HG03378 (cell line): ENCODE results near the gene PRR4.

Source experiments
- ATAC-seq: cut with Tn5 transposase; IDR thresholded peaks from one replicate; pipeline ENCODE4 v1.9.1; 2021; ENCODE audit warnings: mild to moderate bottlenecking, moderate library complexity; ENCODE audit not compliant: unreplicated experiment

PRR4 gene, protein sequence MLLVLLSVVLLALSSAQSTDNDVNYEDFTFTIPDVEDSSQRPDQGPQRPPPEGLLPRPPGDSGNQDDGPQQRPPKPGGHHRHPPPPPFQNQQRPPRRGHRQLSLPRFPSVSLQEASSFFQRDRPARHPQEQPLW

DNA sequence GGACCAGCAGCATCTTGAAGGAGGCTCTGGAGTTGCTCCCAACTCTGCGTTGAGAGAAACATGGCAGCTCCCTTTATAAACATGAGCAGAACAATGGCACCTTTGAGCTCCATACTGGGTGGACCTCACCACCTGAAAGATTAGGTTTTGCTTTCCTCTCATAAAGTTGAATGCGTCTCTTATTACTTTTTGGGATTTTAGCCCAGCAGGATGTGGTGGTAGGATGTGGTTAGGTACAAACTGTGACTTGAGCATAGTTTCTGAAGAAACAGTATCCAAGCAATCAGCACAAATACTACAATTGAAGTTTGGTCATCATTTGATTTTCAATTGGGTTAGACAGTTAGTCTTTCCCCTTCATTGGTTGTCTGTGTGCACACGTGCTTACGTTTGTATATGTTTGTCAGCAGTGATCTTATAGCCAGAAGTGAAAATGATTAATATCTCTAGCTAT is at the start of gene PRR4:
PRR4 (minus strand) TSS at position 51 of the 454 bp plus-strand sequence; CDS start at position 13, 38 bp downstream.
- ATAC-seq, result no peak

DNA sequence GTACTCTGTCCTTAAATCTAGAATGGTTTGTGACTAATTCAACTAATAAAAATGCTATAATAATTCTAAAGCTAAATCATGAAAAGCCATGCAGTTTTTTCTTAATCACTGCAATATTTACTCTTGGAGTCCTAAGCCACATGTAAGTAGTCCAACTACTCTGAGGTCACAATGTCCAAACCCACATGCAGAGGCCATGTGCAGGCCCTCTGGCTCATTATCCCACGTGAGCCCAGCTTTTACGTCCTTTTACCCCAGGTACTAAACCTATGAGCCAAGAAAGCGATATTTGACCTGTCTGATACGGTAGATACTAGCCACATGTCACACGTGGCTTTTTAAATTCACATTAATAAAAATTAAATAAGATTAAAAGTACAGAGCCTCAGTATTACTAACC is 47.6 kb upstream of the PRR4 start:
- no peak for ATAC-seq

DNA sequence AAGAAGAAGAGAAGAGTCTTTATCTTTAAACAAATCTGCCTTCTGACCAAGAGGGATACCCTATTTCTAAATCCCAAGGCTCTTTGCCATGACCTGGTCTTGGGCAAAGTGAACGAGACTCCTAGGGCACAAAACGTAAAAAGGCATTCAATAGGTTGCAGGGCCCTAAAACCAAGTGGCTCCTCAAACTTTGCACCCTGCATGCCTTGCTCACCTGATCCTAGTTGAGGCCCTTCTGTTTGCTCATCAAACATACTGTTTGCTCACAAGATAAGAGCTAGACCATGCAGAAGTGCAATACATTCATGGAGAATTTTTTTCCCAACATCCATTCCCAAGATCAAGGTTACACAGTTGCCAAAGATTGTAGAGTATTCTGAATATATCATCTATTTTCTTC is 42.7 kb upstream of the PRR4 start:
- no peak for ATAC-seq

DNA sequence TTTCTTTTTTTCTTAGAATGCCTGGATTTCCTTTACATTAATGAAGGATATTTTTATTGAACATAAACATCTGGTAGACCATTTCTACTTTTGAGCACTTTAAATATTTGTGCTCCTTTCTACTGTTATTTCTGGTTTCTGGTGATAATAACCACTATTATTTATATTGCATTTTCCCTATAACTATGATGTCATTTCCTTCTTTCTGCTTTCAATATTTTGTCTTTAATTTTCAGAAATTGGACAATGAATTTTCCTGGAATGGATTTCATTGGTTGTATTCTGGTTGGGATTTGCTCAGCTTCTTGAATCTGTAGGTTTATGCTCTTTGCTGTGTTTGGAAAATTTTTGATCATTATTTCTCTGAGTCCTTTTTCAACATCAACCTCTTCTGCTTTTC is 40.0 kb upstream of the PRR4 start:
- ATAC-seq, result no peak

DNA sequence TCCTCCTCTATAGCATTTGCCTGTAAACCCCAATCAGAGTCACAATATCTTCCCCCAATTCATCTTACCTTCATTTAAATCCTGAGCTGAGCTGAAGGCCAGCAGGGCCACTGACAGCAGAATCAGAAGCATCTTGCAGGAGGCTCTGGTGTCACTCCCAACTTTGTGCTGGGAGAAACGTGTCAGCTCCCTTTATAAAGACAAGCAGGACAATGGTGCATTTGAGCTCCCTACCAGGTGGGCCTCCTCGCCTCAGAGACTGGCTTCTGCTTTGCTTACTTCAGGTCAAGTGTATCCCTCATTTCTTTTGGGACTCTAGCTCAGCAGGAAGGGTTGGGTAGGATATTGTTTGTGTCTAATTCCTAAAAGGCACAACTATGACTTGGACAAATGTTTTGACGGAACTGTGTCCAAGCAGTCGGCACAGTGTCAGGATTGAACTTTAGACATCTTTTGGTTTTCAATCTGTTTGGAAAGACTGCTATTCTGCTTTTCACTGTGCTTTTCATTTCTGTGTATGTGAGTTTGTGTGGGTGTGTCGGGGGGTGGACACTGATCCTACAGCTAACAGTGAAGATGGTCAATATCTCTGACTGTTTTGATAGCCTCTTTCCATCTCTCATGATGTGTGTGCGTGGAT is 34.9 kb upstream of the PRR4 start, which contains the start of gene PRH1:
PRH1 (minus strand) TSS at position 170 of the 640 bp plus-strand sequence; CDS start at position 132, 38 bp downstream.
- ATAC-seq, result no peak

DNA sequence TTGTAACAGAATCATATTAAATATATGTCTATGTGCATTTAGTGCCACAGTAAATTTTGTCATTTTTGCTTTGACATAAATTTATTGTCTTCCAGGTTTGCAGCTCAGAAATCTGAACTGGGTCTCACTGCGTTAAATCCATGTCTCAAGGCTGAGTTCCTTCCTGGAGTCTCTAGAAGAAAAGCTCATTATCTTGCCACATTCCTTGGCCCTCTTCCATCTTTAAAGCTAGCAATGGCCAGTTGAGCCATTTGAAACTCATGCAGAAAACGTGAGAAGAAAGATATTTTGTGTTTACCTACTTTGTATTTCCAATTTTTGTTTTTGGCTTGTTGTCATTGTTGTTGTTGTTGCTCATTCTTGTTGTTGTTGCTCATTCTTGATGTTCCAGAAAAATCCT is 24.1 kb upstream of the PRR4 start:
- ATAC-seq, result no peak

DNA sequence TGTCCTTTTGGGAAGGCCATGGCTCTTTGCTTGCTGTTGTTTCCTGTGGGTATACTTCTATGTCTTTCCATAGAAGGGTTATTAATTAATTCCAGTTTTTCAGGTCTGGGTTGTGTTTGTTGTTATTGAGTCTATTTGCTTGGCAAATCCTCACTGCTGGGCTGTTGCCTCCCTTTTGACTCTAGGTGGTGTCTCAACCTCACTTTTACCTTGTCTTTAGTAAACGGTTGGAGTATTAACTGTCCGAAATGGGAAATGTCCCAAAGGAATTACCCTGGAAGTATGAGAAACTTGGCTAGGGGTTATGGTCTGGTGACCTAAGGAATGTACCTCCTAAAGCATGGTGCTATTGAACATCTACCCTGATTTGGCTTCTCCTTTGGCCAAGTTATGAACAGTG is 18.1 kb upstream of the PRR4 start:
- no peak for ATAC-seq

DNA sequence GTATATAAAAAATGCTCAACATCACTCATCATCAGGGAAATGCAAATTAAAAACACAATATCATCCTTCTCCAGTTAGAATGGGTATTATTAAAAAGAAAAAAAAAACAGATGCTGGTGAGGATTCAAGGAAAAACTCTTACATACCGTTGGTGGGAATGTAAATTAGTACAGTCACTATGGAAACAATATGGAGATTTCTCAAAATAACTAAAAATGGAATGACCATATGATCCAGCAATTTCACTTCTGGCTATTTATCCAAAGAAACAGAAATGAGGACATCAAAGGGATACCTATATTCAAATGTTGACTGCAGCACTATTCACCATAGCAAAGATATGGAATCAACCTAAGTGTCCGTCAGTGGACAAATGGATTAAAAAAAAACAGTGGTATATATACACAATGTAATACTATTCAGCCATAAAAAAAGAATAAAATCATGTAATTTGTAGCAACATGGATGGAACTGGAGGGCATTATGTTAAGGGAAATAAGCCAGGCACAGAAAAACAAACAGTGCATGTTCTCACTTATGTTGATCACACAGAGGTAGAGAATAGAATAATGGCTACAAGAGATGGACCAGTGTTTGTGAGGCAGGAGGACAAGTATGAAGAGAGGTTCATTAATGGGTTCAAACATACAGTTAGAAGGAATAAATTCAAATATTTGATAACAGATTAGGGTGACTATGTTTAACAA is 14.4 kb upstream of the PRR4 start:
- ATAC-seq, result no peak

DNA sequence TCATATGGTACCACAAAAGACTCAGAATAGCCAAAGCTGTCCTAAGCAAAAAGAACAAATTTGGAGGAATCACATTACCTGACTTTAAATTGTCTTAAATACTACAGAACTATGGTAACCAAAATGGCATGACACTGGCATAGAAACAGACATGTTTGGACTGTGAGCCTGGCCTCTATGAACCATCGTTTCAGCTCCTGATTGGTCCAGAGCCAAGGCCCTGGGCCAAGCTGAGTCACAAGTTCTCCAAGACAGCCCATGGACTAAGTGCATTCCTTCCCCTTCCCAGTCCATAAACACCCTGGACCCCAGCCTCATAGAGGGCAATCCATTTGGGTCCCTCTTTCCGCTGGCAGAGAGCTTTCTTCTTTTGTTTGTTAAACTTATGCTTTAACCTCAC is 12.1 kb upstream of the PRR4 start:
- ATAC-seq, result no peak

DNA sequence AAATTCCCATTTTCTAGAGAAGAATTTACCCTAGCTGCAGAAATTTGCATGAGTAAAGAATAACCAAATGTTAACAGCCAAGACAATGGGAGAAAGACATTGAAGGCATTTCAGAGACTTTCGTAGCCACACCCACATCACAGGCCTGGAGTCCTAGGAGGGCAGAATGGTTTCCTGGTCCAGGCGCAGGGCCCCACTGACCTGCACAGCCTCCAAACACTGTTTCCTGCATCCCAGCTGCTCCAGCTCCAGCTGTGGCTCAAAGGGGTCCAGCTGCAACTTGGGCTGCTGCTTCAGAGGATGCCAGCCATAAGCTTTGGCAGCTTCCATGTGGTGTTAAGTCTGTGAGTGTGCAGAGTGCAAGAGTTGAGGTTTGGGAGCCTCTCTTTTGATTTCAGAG is 6.5 kb upstream of the PRR4 start:
- no peak for ATAC-seq

DNA sequence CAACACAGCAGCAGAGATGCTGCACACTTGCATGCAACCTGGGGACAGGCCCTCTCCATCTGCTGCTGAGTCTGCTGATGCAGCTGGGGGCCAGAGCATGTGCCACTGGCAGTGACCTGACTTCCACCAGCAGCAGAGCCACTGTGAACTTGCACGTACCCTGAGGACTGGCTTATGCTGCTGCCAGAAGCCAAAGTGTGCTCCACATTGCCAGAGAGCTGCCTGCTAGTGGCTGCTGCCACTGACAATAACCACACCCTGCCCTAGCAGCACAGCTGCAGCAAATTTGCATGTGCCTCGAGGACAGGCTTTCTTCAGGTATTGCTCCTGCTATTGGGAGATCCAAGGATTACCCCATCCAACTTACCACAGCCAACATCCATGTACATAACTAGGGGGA is 4.5 kb upstream of the PRR4 start:
- no peak for ATAC-seq

DNA sequence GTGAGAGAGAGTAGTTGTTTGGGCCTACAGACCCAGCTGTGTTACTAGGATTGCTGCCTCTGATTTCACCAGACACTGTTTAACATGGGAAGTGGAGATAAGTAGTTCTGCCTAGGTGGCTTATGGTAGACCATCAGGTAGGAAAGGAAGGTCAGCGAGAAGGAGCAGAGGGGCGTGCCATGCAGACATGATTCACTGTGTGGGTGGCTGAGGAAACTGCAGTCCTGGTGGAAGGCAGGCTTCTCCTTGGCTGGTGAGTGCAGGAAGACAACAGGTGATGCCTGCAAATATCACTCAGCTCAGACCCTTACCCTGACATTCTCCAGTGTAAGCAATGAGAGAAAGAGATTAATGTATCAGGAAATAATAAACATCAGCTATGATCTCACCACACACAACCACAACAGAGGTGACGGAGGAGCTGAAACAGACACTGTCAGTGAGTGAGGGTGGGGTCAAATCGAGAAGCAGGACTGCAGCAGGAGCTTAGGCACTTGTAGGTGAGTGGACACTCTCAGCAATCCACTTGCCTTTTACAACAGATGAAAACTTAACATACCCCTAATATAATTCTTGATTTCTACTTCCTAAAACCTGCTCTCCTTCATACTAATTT is 2.1 kb upstream of the PRR4 start:
- ATAC-seq, result no peak

DNA sequence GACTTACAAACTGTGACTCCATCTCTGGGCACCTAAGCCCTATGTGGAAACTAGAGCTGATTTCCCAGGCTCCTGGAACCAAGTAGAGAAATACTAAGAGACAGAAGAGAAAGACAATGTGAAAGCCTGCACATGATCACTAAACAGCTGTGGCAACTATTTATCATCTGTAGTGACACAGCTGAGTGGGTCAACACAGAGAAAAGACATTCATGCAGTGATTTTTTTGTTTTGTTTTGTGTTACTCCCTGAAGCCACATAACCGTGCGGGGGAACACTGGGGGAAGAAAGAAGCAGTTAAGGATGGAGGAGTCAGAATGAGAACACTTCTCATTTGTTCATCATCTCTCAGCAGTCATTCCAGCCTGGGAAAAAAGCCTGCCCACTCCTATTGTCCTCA is 1.5 kb downstream of the PRR4 start:
- no peak for ATAC-seq

DNA sequence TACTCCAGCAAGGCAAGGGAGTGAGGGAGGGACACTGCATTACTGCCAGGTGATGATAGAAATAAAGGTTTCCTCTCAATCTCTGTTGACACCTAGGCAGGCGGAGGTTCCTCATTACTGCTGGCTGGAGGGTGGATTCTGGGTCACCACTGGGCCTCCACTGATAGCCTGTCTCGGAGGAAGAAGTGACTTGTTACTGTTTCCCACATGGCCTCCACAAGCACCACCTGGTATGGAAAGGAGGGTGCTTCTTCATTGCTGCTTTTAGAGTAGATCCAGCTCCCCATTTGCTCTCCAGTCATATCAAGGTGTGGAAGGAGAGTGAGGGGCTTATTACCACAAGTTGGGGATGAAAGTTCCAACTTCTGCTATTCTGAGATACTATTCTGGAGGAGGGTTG is 6.4 kb downstream of the PRR4 start:
- ATAC-seq, result no peak

DNA sequence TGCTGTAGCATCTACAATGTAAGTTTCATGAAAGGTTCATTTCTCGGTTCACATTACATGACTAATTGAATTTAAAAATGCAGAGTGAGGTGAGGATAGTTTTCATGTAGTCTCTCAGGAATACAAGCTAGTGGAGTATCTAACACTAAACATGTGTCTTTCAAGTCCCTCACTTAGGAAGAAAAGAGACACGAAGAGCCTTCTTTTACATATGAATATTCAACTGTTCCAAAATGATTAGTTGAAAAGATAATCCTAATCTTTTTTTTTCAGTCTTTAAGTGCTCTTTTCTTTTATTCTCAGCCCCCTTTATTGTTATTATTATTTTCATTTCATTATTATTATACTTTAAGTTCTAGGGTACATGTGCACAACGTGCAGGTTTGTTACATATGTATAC is 10.8 kb downstream of the PRR4 start:
- no peak for ATAC-seq

DNA sequence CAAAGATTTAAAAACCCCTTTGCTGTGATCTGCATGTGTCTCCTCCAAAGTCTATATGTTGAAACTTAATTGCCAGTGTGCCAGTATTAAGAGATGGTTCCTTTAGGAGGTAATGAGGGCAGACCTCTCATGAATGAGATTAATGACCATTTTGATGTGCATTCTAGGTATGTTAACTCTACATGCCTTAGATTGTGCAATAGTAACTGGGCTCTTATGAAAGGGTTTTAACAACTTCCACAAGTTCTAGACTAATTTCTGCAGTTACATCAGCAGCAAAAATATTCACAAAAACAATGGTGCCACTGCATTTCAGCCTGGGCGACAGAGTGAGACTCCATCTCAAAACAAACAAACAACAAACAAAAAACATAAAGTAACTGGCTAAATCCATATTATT is 19.3 kb downstream of the PRR4 start:
- no peak for ATAC-seq

DNA sequence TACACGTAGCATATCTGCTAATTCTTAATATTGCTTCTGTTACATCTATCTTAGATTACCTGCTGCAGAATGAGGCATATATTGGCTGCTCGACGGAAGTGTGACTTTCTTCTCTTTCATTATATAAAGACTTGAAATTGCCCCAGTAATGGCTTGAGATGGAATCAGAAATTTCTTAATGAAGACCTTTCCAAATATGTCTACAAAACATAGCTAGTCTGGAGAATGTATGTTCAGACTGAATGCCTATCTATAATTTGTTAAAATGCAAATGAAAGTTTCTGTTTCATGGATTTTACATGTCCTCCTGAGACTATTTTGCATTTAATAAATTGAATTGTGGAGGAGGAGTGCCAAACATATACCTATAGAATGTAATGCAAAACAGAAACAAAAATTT is 23.0 kb downstream of the PRR4 start, which contains the start of gene TAS2R10:
TAS2R10 (minus strand) TSS at position 101 of the 400 bp plus-strand sequence; CDS start at position 12, 89 bp downstream.
- no peak for ATAC-seq

DNA sequence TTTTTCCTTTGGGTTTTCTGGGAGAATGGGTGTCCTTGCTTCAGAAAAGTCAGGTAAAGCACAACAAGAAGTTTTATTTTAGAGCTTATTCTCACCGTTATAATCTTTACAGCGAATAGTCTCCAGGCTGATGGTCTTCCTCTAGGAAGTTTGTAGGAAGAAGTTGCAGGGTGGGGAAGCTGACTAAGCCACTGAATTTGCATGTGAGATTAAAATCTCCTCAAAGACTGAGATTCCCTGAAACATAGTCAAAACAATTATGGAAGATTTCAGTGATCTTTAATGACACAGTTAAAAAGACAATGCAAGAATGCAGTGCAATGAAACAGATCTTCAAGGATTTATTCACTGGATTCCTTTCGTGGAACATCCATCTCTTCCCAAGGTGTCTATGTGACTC is 24.3 kb downstream of the PRR4 start:
- no peak for ATAC-seq

DNA sequence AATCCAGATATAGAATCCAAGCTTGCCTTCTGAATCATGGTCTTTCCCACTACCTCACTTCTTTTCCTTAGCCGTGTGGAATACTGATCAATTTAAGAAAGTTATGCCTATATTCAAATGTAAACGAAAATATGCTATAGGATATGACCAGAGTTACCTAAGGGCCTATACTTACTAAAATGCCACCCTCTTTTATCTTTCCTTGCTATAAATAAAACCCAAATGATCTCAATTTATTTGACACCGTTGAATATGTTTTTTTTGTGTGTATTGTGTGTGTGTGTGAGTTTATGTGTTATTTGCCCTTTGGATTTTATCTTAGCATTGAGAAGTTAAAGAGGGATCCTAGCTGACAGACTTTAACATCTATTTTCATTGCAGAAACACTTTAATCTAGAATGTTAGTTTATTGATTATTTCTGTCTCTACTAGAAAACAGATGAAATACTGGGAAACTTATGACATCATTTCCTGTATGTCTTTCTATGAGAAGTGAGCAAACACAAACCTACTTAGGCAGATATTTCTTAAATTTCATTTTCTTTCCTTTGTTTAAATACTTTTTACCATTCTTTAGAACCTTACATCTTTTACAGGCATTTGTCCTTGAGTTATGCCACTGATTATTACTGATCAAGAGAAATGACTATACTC is 37.3 kb downstream of the PRR4 start:
- no peak for ATAC-seq

DNA sequence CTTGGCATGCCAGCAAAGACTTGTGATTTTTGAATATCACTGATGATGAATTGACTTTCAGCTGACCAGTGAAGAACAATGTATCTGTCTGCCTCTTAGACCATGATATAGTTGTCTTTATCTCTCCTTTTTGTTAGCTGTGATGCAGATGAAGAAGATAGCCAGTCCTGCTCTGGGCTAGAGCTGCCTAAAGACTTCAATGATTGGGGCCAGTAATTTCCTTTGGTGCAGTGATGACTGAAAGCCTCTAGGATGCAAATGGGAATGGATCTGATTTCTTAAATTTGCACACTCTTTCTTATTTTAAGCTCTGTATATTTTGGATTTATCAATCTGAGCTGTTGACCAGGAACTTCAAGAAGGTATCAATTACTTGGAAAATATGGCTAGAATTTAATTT is 39.2 kb downstream of the PRR4 start, which contains the start of gene TAS2R9:
TAS2R9 (minus strand) TSS at position 101 of the 400 bp plus-strand sequence; CDS start at position 8, 93 bp downstream.
- ATAC-seq, result no peak

DNA sequence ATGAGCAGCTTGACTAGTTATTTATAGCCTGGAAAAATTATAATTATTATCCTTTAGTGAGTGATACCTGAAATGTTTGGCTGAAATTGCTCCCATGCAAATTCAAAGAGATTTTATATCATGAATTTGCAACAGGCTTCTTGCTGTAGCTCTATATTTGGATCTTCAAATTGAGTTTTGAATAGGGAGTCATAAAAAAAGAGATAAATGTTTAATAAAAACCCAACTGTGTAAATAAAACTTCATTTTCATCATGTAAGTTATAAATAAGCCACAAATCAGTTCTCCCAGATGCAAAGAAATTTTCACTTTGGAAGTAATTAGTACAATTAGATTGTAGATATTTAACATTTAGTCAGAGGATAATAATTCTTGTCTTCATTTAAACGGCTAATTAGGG is 42.1 kb downstream of the PRR4 start, which contains the start of gene TAS2R8:
TAS2R8 (minus strand) TSS at position 101 of the 400 bp plus-strand sequence. CDS start 306 bp downstream, outside the sequence.
- no peak for ATAC-seq
